K562 (cell line): ENCODE measurements around the gene SEC31A. TPM values are rescaled to one million over a fixed set of nuclear protein-coding genes. Genes with fewer than 3 reads are reported as not detected.

Experiments used
- ATAC-seq: fragments of 200-7000 bp; cut with Tn5 transposase; 3 replicates; pipeline ENCODE4 v1.9.1; 2020; ENCODE audit warnings: moderate library complexity
- BruUV-seq: library from RNA; stranded (reverse); fragments of 400-500 nt; replicated peaks from 2 replicates; lab custom pipeline; 2021; lab: Mats Ljungman, UMichigan
- CTCF ChIA-PET: fragments of 300-600 bp; formaldehyde crosslinking; extraction: SDS; loops from one replicate; lab custom pipeline; 2021; ENCODE audit warnings: low intra/inter-chr PET ratio; lab: Yijun Ruan, JAX
- POLR2A ChIA-PET: fragments of 300-600, 350-650 bp; sonication (Branson Sonifier 250); formaldehyde crosslinking; extraction: SDS; loops from one replicate; lab custom pipeline; 2021; ENCODE audit warnings: antibody characterized with exemption, inconsistent platforms; lab: Yijun Ruan, JAX
- DNase-seq, 4 experiments: peaks; one replicate each; pipeline versions ENCODE4 v3.0.0 to v3.0.0-alpha.2; 2011 to 2018; ENCODE audit warnings: low spot score in 3 of 4, mixed read lengths in 3 of 4; ENCODE audit errors: extremely low read depth in 1 of 4
- FAIRE-seq: peaks from 2 replicates; lab custom pipeline; 2011; peaks lifted over from hg19 to GRCh38; lab: Jason Lieb, UNC
- H2AFZ ChIP-seq: 2 replicates; pipeline ENCODE4 v1.6.0; 2011; ENCODE audit warnings: low read depth, low read length, control low read depth, inconsistent platforms
- H3K27ac ChIP-seq: fragments of 200-600 bp; 3 replicates; pipeline ENCODE4 v1.8.0; 2011; ENCODE audit warnings: low read depth, mild to moderate bottlenecking, control low read depth, inconsistent platforms, low read length, moderate library complexity, mixed read lengths; ENCODE audit errors: extremely low read depth
- H3K27me3 ChIP-seq, 2 experiments: fragments of 300-600 bp in 1 of 2; 2 replicates in 1 of 2; 3 replicates in 1 of 2; pipeline versions ENCODE4 v1.6.0 to v1.8.0; 2011; ENCODE audit warnings: inconsistent platforms in 2 of 2, low read length in 2 of 2, mild to moderate bottlenecking in 1 of 2, mixed read lengths in 1 of 2, moderate library complexity in 1 of 2; ENCODE audit not compliant: control insufficient read depth in 2 of 2, insufficient read depth in 2 of 2
- H3K36me3 ChIP-seq: fragments of 300-600 bp; 3 replicates; pipeline ENCODE4 v1.8.0; 2011; ENCODE audit warnings: mild to moderate bottlenecking, low read length, inconsistent platforms; ENCODE audit not compliant: control insufficient read depth, insufficient read depth
- H3K4me1 ChIP-seq, 2 experiments: fragments of 200-600 bp in 1 of 2; replicated peaks in 1 of 2; 2 replicates in 1 of 2; 3 replicates in 1 of 2; pipeline versions ENCODE4 v1.5.1 to v1.8.0; 2011; ENCODE audit warnings: inconsistent platforms in 2 of 2, low read length in 2 of 2, mild to moderate bottlenecking in 1 of 2, mixed read lengths in 1 of 2, moderate library complexity in 1 of 2; ENCODE audit not compliant: control insufficient read depth in 2 of 2, insufficient read depth in 2 of 2
- H3K4me2 ChIP-seq: 2 replicates; pipeline ENCODE4 v1.6.1; 2011; ENCODE audit warnings: low read length, control low read depth, inconsistent platforms, mixed read lengths; ENCODE audit not compliant: insufficient read depth
- H3K4me3 ChIP-seq: fragments of 200-600 bp; sonication (generic), shearing (Covaris generic); 2 replicates; pipeline ENCODE4 v1.5.1; 2016; ENCODE audit warnings: control low read depth, inconsistent platforms
- H3K79me2 ChIP-seq: fragments of 200-600 bp; 3 replicates; pipeline ENCODE4 v1.8.0; 2011; ENCODE audit warnings: low read length, inconsistent platforms; ENCODE audit not compliant: control insufficient read depth, insufficient read depth
- H3K9ac ChIP-seq, 2 experiments: 2 replicates each; pipeline versions ENCODE4 v1.6.0 to v1.6.1; 2011; ENCODE audit warnings: low read depth in 2 of 2, low read length in 2 of 2, control low read depth in 1 of 2, inconsistent platforms in 1 of 2, mild to moderate bottlenecking in 1 of 2, mixed read lengths in 1 of 2; ENCODE audit not compliant: insufficient read depth in 1 of 2
- H3K9me1 ChIP-seq: one replicate; pipeline ENCODE4 v1.6.0; 2011; ENCODE audit warnings: inconsistent platforms, mild to moderate bottlenecking, low read length, moderate library complexity; ENCODE audit not compliant: control insufficient read depth, insufficient read depth
- H3K9me3 ChIP-seq: replicated peaks from 2 replicates; pipeline ENCODE4 v1.5.1; 2011; ENCODE audit warnings: low read depth, low read length, inconsistent platforms; ENCODE audit not compliant: control insufficient read depth, insufficient read depth
- H4K20me1 ChIP-seq: replicated peaks from 2 replicates; pipeline ENCODE4 v1.6.1; 2011; ENCODE audit warnings: low read length, inconsistent platforms, mixed read lengths; ENCODE audit not compliant: control insufficient read depth, insufficient read depth
- ATF2 ChIP-seq: sonication (generic); formaldehyde crosslinking; IDR thresholded peaks from 2 replicates; pipeline ENCODE4 v1.8.1; 2022; ENCODE audit warnings: missing genetic modification reagents
- BRF1 ChIP-seq: IDR thresholded peaks from 3 replicates; pipeline ENCODE4 v1.6.1; 2011; ENCODE audit warnings: borderline replicate concordance, mild to moderate bottlenecking; ENCODE audit not compliant: insufficient read length; ENCODE audit errors: extremely low read depth
- ETV1 ChIP-seq: fragments of 450-650 bp; conservative IDR thresholded peaks from 2 replicates; pipeline ENCODE4 v1.6.1; 2016; ENCODE audit warnings: missing genetic modification characterization, control low read depth, low read depth, missing compliant biosample characterization
- FOXK2 ChIP-seq, 2 experiments: fragments of 450-650 bp; IDR thresholded peaks in 1 of 2; conservative IDR thresholded peaks in 1 of 2; 2 replicates each; pipeline ENCODE4 v1.6.1; 2016; ENCODE audit warnings: low read depth in 2 of 2, mild to moderate bottlenecking in 1 of 2
- FUS ChIP-seq: fragments of 200-400 bp; formaldehyde crosslinking; optimal IDR thresholded peaks from 2 replicates; pipeline ENCODE3; 2017; ENCODE audit warnings: low read depth, low read length
- HMGN3 ChIP-seq: IDR thresholded peaks from 2 replicates; pipeline ENCODE4 v1.6.1; 2011; ENCODE audit warnings: borderline replicate concordance, low read depth, mild to moderate bottlenecking, mixed read lengths, low read length; ENCODE audit not compliant: insufficient read length; ENCODE audit errors: extremely low read depth
- MIER1 ChIP-seq: fragments of 450-650 bp; IDR thresholded peaks from 2 replicates; pipeline ENCODE4 v1.6.1; 2016; ENCODE audit warnings: antibody characterized with exemption, mild to moderate bottlenecking, low read depth
- NFATC3 ChIP-seq: fragments of 450-650 bp; IDR thresholded peaks from 2 replicates; pipeline ENCODE4 v1.6.1; 2017; ENCODE audit warnings: mild to moderate bottlenecking
- NUFIP1 ChIP-seq: fragments of 450-650 bp; IDR thresholded peaks from 2 replicates; pipeline ENCODE4 v1.6.1; 2018; ENCODE audit not compliant: partially characterized antibody
- YBX1 ChIP-seq: fragments of 450-650 bp; IDR thresholded peaks from 2 replicates; pipeline ENCODE4 v1.7.1; 2016; ENCODE audit warnings: mild to moderate bottlenecking
- YY1 ChIP-seq, 3 experiments: IDR thresholded peaks; 2 replicates each; pipeline ENCODE4 v1.6.1; 2011; ENCODE audit warnings: low read length in 2 of 3, mild to moderate bottlenecking in 2 of 3, moderate library complexity in 2 of 3, borderline replicate concordance in 1 of 3, control low read depth in 1 of 3, low read depth in 1 of 3; ENCODE audit not compliant: insufficient read depth in 3 of 3, insufficient replicate concordance in 2 of 3, control insufficient read depth in 1 of 3, insufficient read length in 1 of 3; ENCODE audit errors: extremely low read depth in 1 of 3
- ZBTB7A ChIP-seq: IDR thresholded peaks from 2 replicates; pipeline ENCODE4 v1.6.1; 2011; ENCODE audit warnings: low read depth, mild to moderate bottlenecking, low read length, moderate library complexity, borderline replicate concordance; ENCODE audit not compliant: control insufficient read depth
- ZNF449 ChIP-seq: fragments of 250-450 bp; sonication (Bioruptor Pico); IDR thresholded peaks from 2 replicates; pipeline ENCODE4 v1.8.0; 2022; ENCODE audit warnings: moderate library complexity, mild to moderate bottlenecking, inconsistent platforms
- ZNF511 ChIP-seq: sonication (generic); formaldehyde crosslinking; IDR thresholded peaks from 2 replicates; pipeline ENCODE4 v1.8.0; 2022; ENCODE audit warnings: mild to moderate bottlenecking, missing genetic modification reagents
- WGBS: fragments of 100-300 bp; shearing (Covaris generic); methylation state at CpG from one replicate; pipeline ENCODE4 v1.1.6; 2016; ENCODE audit warnings: low coverage, mixed read lengths; ENCODE audit not compliant: insufficient coverage; ENCODE audit errors: missing lambda C conversion rate; 5-methylcytosine and 5-hydroxymethylcytosine counted together
- in situ Hi-C: fragments of 300-500 bp; cut with MboI; formaldehyde crosslinking; loops from 4 replicates; pipeline ENCODE4 v1.15.0; 2018; ENCODE audit warnings: inconsistent platforms, mixed read lengths
- intact Hi-C: fragments of 100-400 bp; cut with micrococcal nuclease; formaldehyde crosslinking; loops from 2 replicates; pipeline ENCODE4 v1.14.2; 2022
- polyA plus RNA-seq, 8 experiments: library from polyadenylated mRNA; depleted of rRNA in 4 of 8; stranded (reverse) in 5 of 8; unstranded in 3 of 8; fragments of >200 nt; fragmentation: Nextera tagmentation in 2 of 8; fragmentation: Illumina TruSeq in 1 of 8; extraction: Ambion mirVana in 2 of 8; extraction: Trizol in 1 of 8; gene quantifications; 2 replicates each; pipeline versions ENCODE4 v1.2.1 to v1.2.3, GENCODE V29; 2011 to 2014; ENCODE audit warnings: inconsistent platforms in 1 of 8, missing spikeins in 1 of 8
- total RNA-seq, 7 experiments: library from RNA; depleted of rRNA in 6 of 7; stranded (reverse); fragments of >200 nt in 6 of 7; fragmentation: Illumina TruSeq in 2 of 7; extraction: Trizol in 2 of 7; gene quantifications; 2 replicates each; pipeline versions ENCODE4 v1.2.1 to v1.2.3, GENCODE V29; 2011 to 2021; ENCODE audit warnings: low replicate concordance in 1 of 7

Gene SEC31A
- total and polyA plus RNA-seq, 9 of the 15 experiments (the other 6 are each of a cell fraction or from before 2014, with no cell fraction given) = 78.9 to 241 (median 173) TPM

- H3K9ac ChIP-seq = no peak overlapping the region
- in situ Hi-C loops = no loop called here
- ATAC-seq (no peak), FAIRE-seq (peak; percentile 37), DNase-seq (no peak)
- no peak overlapping the region for H3K27ac ChIP-seq
- peaks cover 0 to 3% of the 10 kb centered on the region in 2 experiments; a peak in 2 of 5 replicates for H3K4me1 ChIP-seq
- no peak overlapping the region for H3K4me2 ChIP-seq
- under 1% methylated on average over 9 of the region's 9 CpGs for whole genome bisulfite sequencing
- no peak overlapping the region for H2AFZ ChIP-seq
- no peak overlapping the region for H3K4me3 ChIP-seq
- BruUV-seq = no TSS peak
- ChIA-PET POLR2A (interaction anchor here (0.6 to 1.1 kb wide), 4 partner anchors 11 to 393 kb away, joined by 3 to 4 read pairs (median 4); no protein-coding TSS in a partner anchor), CTCF (no interaction called here)
- intact Hi-C loops = no loop called here
- no peak for TF ChIP-seq NFATC3
- TF ChIP-seq ZBTB7A = no peak
- no peak for TF ChIP-seq NUFIP1
- TF ChIP-seq YBX1 = no peak
- TF ChIP-seq FUS = no peak
- TF ChIP-seq ATF2 (CRISPR knock-in tag) = no peak
- no peak for TF ChIP-seq ETV1
- TF ChIP-seq HMGN3 = no peak
- no peak for TF ChIP-seq FOXK2 (conservative IDR thresholded peaks at IDR 0.05 in 1 of 2, IDR thresholded peaks at IDR 0.05 in 1 of 2; ENCODE audit: low read depth in 2 of 2)
- no peak for TF ChIP-seq YY1 (IDR thresholded peaks at IDR 0.05; ENCODE audit: borderline replicate concordance in 1 of 3, control insufficient read depth in 1 of 3, extremely low read depth in 1 of 3, insufficient read depth in 3 of 3, insufficient read length in 1 of 3, insufficient replicate concordance in 2 of 3, low read depth in 1 of 3, low read length in 2 of 3)
- no peak for TF ChIP-seq ZNF511
- no peak for TF ChIP-seq ZNF449 (CRISPR knock-in tag)
- no peak for TF ChIP-seq BRF1
- TF ChIP-seq MIER1 = no peak
- no peaks in the 10 kb centered on the region for H3K9me1 ChIP-seq
- H3K36me3 ChIP-seq = no peaks in the 10 kb centered on the region
- H3K9me3 ChIP-seq = no peaks in the 10 kb centered on the region
- H4K20me1 ChIP-seq = no peaks in the 10 kb centered on the region
- no peaks in the 10 kb centered on the region for H3K79me2 ChIP-seq
- peaks cover 31 to 42% of the 10 kb centered on the region in 2 experiments for H3K27me3 ChIP-seq
These were observed 106.0 kb downstream of the SEC31A start for GRCh38 chr4:82784681-82785610.
